Neuronal stem cell (in vitro differentiated cells): ENCODE data around the gene GPR39.

Experiments
- DNase-seq: peaks from one replicate; pipeline ENCODE4 v3.0.0-alpha.2; 2013; ENCODE audit warnings: low spot score
- H2AFZ ChIP-seq: one replicate; pipeline ENCODE4 v1.6.1; 2013; ENCODE audit warnings: mild to moderate bottlenecking, low read length, inconsistent platforms
- H2AK5ac ChIP-seq: 2 replicates; pipeline ENCODE4 v1.6.1; 2013; ENCODE audit warnings: low read depth, mild to moderate bottlenecking, inconsistent platforms, low read length, moderate library complexity, mixed read lengths
- H2BK120ac ChIP-seq: 2 replicates; pipeline ENCODE4 v1.6.1; 2013; ENCODE audit warnings: low read depth, mild to moderate bottlenecking, inconsistent platforms, low read length, moderate library complexity, mixed read lengths
- H2BK12ac ChIP-seq: one replicate; pipeline ENCODE4 v1.6.1; 2013; ENCODE audit warnings: low read length, inconsistent platforms
- H2BK15ac ChIP-seq: 2 replicates; pipeline ENCODE4 v1.6.1; 2013; ENCODE audit warnings: mild to moderate bottlenecking, low read length, inconsistent platforms, mixed read lengths
- H2BK5ac ChIP-seq: one replicate; pipeline ENCODE4 v1.6.1; 2013; ENCODE audit warnings: inconsistent platforms, mild to moderate bottlenecking, low read length, moderate library complexity
- H3K14ac ChIP-seq: one replicate; pipeline ENCODE4 v1.6.1; 2013; ENCODE audit warnings: low read length, inconsistent platforms
- H3K18ac ChIP-seq: 2 replicates; pipeline ENCODE4 v1.6.1; 2013; ENCODE audit warnings: low read length, inconsistent platforms
- H3K23ac ChIP-seq: 2 replicates; pipeline ENCODE4 v1.6.1; 2013; ENCODE audit warnings: low read depth, mild to moderate bottlenecking, mixed read lengths, low read length, inconsistent platforms; ENCODE audit not compliant: poor library complexity
- H3K27ac ChIP-seq: replicated peaks from 3 replicates; pipeline ENCODE4 v1.5.1; 2013; ENCODE audit warnings: low read length, inconsistent platforms
- H3K27me3 ChIP-seq, 3 experiments: 2 replicates each; pipeline ENCODE4 v1.6.1; 2013; ENCODE audit warnings: low read length in 3 of 3, mild to moderate bottlenecking in 2 of 3, inconsistent platforms in 1 of 3, low read depth in 1 of 3, mixed read lengths in 1 of 3, moderate library complexity in 1 of 3; ENCODE audit not compliant: control insufficient read depth in 3 of 3, insufficient read depth in 3 of 3
- H3K36me3 ChIP-seq, 2 donors: replicated peaks in 1 of 2; 2 replicates each; pipeline ENCODE4 v1.6.1; 2013; ENCODE audit warnings: low read length in 2 of 2; ENCODE audit not compliant: control insufficient read depth in 2 of 2, insufficient read depth in 2 of 2
- H3K4ac ChIP-seq: 2 replicates; pipeline ENCODE4 v1.6.1; 2013; ENCODE audit warnings: inconsistent platforms, mild to moderate bottlenecking, low read length, moderate library complexity
- H3K4me1 ChIP-seq, 2 donors: 1 replicate in 1 of 2; 2 replicates in 1 of 2; pipeline ENCODE4 v1.6.1; 2013; ENCODE audit warnings: low read length in 2 of 2, low read depth in 1 of 2; ENCODE audit not compliant: control insufficient read depth in 2 of 2, insufficient read depth in 1 of 2
- H3K4me2 ChIP-seq: one replicate; pipeline ENCODE4 v1.6.1; 2013; ENCODE audit warnings: mild to moderate bottlenecking, low read length, inconsistent platforms; ENCODE audit not compliant: insufficient read depth, poor library complexity, severe bottlenecking
- H3K4me3 ChIP-seq, 2 donors: 2 replicates each; pipeline ENCODE4 v1.5.1; 2013; ENCODE audit warnings: low read length in 2 of 2, mild to moderate bottlenecking in 2 of 2, inconsistent platforms in 1 of 2, moderate library complexity in 1 of 2
- H3K79me1 ChIP-seq: one replicate; pipeline ENCODE4 v1.6.1; 2013; ENCODE audit warnings: low read depth, mild to moderate bottlenecking, inconsistent platforms, low read length, moderate library complexity
- H3K9ac ChIP-seq: one replicate; pipeline ENCODE4 v1.6.1; 2013; ENCODE audit warnings: mild to moderate bottlenecking, low read depth, low read length, inconsistent platforms; ENCODE audit not compliant: poor library complexity
- H3K9me3 ChIP-seq, 2 donors: replicated peaks in 1 of 2; 2 replicates each; pipeline versions ENCODE3 to v1.6.1; 2013; ENCODE audit warnings: low read length in 2 of 2, mild to moderate bottlenecking in 2 of 2, inconsistent platforms in 1 of 2, low read depth in 1 of 2, mixed read lengths in 1 of 2, moderate library complexity in 1 of 2; ENCODE audit not compliant: control insufficient read depth in 2 of 2, insufficient read depth in 1 of 2
- H4K8ac ChIP-seq: one replicate; pipeline ENCODE4 v1.6.1; 2013; ENCODE audit warnings: low read depth, mild to moderate bottlenecking, inconsistent platforms, low read length, moderate library complexity
- H4K91ac ChIP-seq: one replicate; pipeline ENCODE4 v1.6.1; 2013; ENCODE audit warnings: low read length, low read depth, mild to moderate bottlenecking, inconsistent platforms; ENCODE audit not compliant: poor library complexity
- WGBS, 2 donors: extraction: QIAGEN DNeasy Blood & Tissue Kit; methylation state at CpG; one replicate each; pipeline ENCODE4 v1.1.7; 2013; ENCODE audit warnings: missing lambda C conversion rate in 2 of 2, mixed read lengths in 1 of 2; ENCODE audit not compliant: insufficient read length in 2 of 2, insufficient replicate concordance in 1 of 2; ENCODE audit errors: extremely low coverage in 2 of 2; 5-methylcytosine and 5-hydroxymethylcytosine counted together

Gene GPR39

DNA sequence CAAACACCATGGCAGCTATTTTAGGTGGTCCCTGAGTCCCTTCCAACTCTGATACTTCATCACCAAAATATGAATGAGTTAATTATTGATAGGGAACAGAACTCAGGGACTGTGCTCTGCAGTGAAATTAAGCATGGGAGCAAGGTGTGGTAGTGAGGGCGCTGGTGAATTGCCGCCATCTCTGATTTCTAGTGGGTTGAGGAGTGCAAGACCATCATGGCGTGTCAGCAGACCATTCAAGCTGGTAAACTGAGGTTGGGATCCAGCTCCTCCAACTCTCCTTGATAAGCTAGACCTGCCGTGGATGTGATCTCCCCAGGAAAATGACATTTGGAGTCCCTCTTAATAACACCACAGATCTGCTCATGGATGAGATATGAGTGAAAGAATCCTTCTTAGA, 183.0 kb downstream of the GPR39 start:
- Histone ChIP-seq H4K8ac (no peak overlapping the region), H2BK5ac (no peak overlapping the region), H2AK5ac (no peak overlapping the region)

DNA sequence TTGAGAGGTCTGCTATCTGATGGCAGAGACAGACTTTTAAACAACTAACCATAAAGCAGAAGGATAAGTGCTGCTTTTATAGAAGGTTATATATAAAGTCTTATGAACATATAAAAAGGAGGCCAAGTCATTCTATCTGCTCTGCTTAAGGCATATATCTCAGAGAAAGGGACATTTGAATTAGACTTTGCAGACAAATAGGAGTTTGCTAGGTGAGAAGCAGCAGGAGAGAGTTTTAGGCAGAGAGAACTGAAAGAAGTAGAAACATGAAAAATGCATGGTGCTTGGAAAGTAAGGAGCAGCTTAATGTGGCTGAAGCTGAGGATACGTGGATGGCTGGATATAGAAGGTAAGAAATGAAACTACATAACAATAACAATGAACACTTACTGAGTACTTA, 188.0 kb downstream of the GPR39 start:
- no peak overlapping the region for H4K8ac ChIP-seq
- no peak overlapping the region for H3K14ac ChIP-seq
- peaks cover 0 to 3% of the 10 kb centered on the region in 2 donors for H3K9me3 ChIP-seq
- H2BK5ac ChIP-seq: no peak overlapping the region
- no peak overlapping the region for H2BK120ac ChIP-seq
- H3K4ac ChIP-seq: no peak overlapping the region
- peaks cover under 1 to 9% of the 10 kb centered on the region in 2 donors for H3K4me1 ChIP-seq
- H2BK15ac ChIP-seq: no peak overlapping the region
- H3K79me1 ChIP-seq: no peaks in the 10 kb centered on the region
- H3K23ac ChIP-seq: no peak overlapping the region
- H2BK12ac ChIP-seq: no peak overlapping the region
- no peak overlapping the region for H3K4me2 ChIP-seq
- DNase-seq: no peak
- H3K18ac ChIP-seq: no peak overlapping the region
- no peaks in the 10 kb centered on the region for H3K36me3 ChIP-seq
- no peak overlapping the region for H2AK5ac ChIP-seq
- no peak overlapping the region for H3K27ac ChIP-seq
- no peak overlapping the region for H3K9ac ChIP-seq
- whole genome bisulfite sequencing, 2 donors: no CpG with 5 or more reads among the region's 1 CpG
- H3K4me3 ChIP-seq: no peak overlapping the region
- H3K27me3 ChIP-seq: peaks cover 0 to 2% (median 0%) of the 10 kb centered on the region in 3 experiments
- H4K91ac ChIP-seq: no peak overlapping the region
- no peak overlapping the region for H2AFZ ChIP-seq

More for the DNA sequence above, 183.0 kb downstream of the GPR39 start:
- no peak overlapping the region for H3K4ac ChIP-seq
- H3K18ac ChIP-seq: peak overlapping the region; percentile 29
- H2BK12ac ChIP-seq: no peak overlapping the region
- no peak overlapping the region for H3K9ac ChIP-seq
- H3K36me3 ChIP-seq: no peaks in the 10 kb centered on the region
- H2BK120ac ChIP-seq: no peak overlapping the region
- H3K79me1 ChIP-seq: no peaks in the 10 kb centered on the region
- H3K23ac ChIP-seq: no peak overlapping the region
- H4K91ac ChIP-seq: no peak overlapping the region
- H2BK15ac ChIP-seq: no peak overlapping the region
- H3K27ac ChIP-seq: no peak overlapping the region
- no peak overlapping the region for H2AFZ ChIP-seq
- H3K9me3 ChIP-seq: peaks cover 6 to 13% of the 10 kb centered on the region in 2 donors
- WGBS, 2 donors: no CpG with 5 or more reads among the region's 4 CpGs
- no peak for DNase-seq
- no peak overlapping the region for H3K14ac ChIP-seq
- H3K4me3 ChIP-seq: no peak overlapping the region
- H3K4me1 ChIP-seq: peaks cover 0 to 3% of the 10 kb centered on the region in 2 donors
- peaks cover 0 to 2% (median 0%) of the 10 kb centered on the region in 3 experiments for H3K27me3 ChIP-seq
- no peak overlapping the region for H3K4me2 ChIP-seq

DNA sequence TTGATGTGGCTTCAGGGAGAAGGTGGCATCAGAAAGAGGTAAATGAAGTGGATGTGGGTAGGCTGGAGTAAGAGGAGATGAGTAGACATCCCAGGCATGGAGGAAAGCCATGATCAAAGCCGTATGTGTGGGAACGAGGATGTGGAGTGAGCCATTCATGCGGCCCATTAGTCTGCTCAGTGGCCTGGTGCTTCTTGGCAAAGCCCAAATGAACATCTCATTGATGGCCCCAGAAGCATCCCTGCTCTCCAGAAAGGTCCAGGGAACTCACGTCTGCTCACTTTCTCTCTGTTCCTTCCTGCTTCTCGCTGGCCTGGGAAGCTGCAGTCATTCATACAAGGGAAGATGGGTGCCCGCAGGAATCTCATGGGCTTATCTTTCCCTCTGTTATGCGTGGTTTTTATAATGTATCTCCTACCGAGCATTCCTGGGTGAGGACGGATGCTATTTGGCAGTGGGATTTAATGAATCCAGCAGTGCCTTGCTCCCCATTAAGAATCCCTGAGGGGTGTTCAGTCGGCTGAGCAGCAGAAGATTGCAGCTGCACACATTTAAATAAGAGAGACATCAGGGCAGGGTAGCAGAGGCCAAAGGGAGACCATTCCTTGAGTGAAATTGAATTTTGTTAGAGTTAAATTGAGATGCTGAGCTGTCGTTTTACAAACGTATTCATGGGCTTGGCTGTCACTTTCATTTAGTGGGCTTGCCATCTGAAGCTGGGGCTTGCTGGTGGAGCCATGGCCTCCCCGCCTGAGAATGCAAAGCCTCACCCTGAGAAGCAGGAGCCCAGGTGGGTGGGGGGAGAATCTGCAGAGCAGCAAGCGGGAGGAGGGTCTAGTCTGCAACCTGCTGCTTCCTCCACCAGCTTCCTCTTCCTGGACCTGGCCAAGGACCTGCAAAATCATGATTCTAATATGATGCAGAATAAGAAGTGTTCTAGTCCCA, 188.9 kb downstream of the GPR39 start:
- H2BK12ac ChIP-seq: no peak overlapping the region
- peak overlapping the region; percentile 55 for H4K8ac ChIP-seq
- H2AFZ ChIP-seq: no peak overlapping the region
- no peak overlapping the region for H3K9ac ChIP-seq
- H3K4ac ChIP-seq: no peak overlapping the region
- no peak overlapping the region for H3K23ac ChIP-seq
- H3K14ac ChIP-seq: no peak overlapping the region
- no peak for DNase-seq
- H3K18ac ChIP-seq: no peak overlapping the region
- H2AK5ac ChIP-seq: no peak overlapping the region
- H3K27ac ChIP-seq: no peak overlapping the region
- H3K9me3 ChIP-seq: peaks cover 0 to 3% of the 10 kb centered on the region in 2 donors
- no peak overlapping the region for H3K4me2 ChIP-seq
- H3K79me1 ChIP-seq: no peaks in the 10 kb centered on the region
- no CpG with 5 or more reads among the region's 14 CpGs for WGBS, 2 donors
- H2BK120ac ChIP-seq: no peak overlapping the region
- H4K91ac ChIP-seq: no peak overlapping the region
- no peak overlapping the region for H3K4me3 ChIP-seq
- H3K36me3 ChIP-seq: no peaks in the 10 kb centered on the region
- H3K4me1 ChIP-seq: peaks cover 2 to 12% of the 10 kb centered on the region in 2 donors
- peaks cover 0 to 2% (median 0%) of the 10 kb centered on the region in 3 experiments for H3K27me3 ChIP-seq
- no peak overlapping the region for H2BK15ac ChIP-seq
- H2BK5ac ChIP-seq: no peak overlapping the region

GRCh38 chr2:132606649-132607048, 190.0 kb downstream of the GPR39 start:
- peaks cover 2 to 12% of the 10 kb centered on the region in 2 donors for H3K4me1 ChIP-seq
- no peaks in the 10 kb centered on the region for H3K36me3 ChIP-seq
- H2BK120ac ChIP-seq: no peak overlapping the region
- no peak for DNase-seq
- peaks cover 0 to 3% of the 10 kb centered on the region in 2 donors for H3K9me3 ChIP-seq
- H3K9ac ChIP-seq: no peak overlapping the region
- no peak overlapping the region for H4K91ac ChIP-seq
- no peak overlapping the region for H3K4ac ChIP-seq
- H4K8ac ChIP-seq: no peak overlapping the region
- no CpG with 5 or more reads among the region's 8 CpGs for WGBS, 2 donors
- H3K18ac ChIP-seq: no peak overlapping the region
- no peak overlapping the region for H3K23ac ChIP-seq
- peaks cover 0 to 2% (median 0%) of the 10 kb centered on the region in 3 experiments for H3K27me3 ChIP-seq
- no peak overlapping the region for H3K4me3 ChIP-seq
- H3K27ac ChIP-seq: no peak overlapping the region
- H2AK5ac ChIP-seq: no peak overlapping the region
- H3K79me1 ChIP-seq: no peaks in the 10 kb centered on the region
- no peak overlapping the region for H3K4me2 ChIP-seq
- no peak overlapping the region for H2BK12ac ChIP-seq
- H2BK5ac ChIP-seq: no peak overlapping the region
- H2AFZ ChIP-seq: no peak overlapping the region
- H2BK15ac ChIP-seq: no peak overlapping the region
- H3K14ac ChIP-seq: no peak overlapping the region
